ENCODE measurements around the gene HMCES.
"Not testable (repeated sequence)": the region's sequence is repeated elsewhere in the genome, so short reads cannot be mapped to it uniquely, and the experiment has no call there.

Gene HMCES

DNA sequence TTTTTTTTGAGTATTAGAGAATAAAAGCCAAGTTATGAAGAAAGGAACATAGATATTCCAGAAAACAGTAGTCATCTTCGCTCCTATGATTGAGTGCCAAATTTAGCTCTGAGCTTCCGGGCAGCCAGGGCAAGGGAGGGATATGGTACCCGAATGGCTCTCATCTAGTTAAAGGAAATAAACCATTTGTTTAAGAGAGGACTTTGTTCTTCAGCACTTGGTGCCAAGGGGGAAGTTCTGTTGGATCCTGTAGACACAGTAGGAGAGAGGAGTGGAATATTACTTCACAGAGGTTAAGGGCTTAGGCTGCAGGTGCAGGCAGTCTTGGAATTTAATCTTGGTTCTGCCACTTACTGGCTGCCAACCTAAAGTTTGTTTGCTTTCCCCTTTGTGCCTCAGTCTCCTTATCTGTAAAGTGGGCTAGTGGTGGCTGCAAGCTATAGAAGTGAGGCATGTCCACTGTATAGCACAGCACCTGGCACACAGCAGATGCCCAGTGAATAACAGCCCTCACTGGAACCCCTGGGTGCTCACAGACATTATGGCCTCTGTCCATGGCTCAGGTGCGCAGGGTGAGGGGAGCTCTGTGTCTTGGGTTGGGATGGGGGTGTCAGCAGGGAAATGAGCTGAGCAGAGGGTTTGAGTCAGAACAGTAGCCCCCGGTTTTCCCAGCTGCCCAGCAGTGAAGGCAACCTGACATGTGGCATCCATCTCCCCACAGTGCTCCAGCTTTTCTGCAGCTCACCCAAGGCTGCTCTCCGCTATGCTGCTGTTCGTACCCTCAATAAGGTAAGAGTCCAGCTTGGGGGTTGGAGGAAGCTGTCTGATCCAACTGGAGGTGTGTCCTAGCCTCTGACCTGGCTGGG lies 18.8 kb upstream of the HMCES start:
- no peak overlapping the region for H3K27ac ChIP-seq (ENCODE audit: low read depth, low read length, severe bottlenecking)
- 97 to 100% methylated on average over 6 of the region's 7 CpGs for WGBS, 2 experiments (ENCODE audit: insufficient coverage in 2 of 2)
- peaks cover 93% of the 10 kb centered on the region for H3K36me3 ChIP-seq (ENCODE audit: control insufficient read depth, insufficient read depth, low read length)

GRCh38 chr3:129260606-129261005 lies 18.1 kb upstream of the HMCES start:
- no peaks in the 10 kb centered on the region for H3K4me1 ChIP-seq (ENCODE audit: control insufficient read depth, insufficient read depth, low read length, poor library complexity, severe bottlenecking)
- no peak overlapping the region for H3K4me3 ChIP-seq (ENCODE audit: extremely low read depth, insufficient read depth, low read length, poor library complexity, severe bottlenecking)
- 95 to 99% methylated on average over 10 to 11 of the region's 11 CpGs for WGBS, 2 experiments (ENCODE audit: insufficient coverage in 2 of 2)
- no peaks in the 10 kb centered on the region for H3K9me3 ChIP-seq (ENCODE audit: control insufficient read depth, low read length)
- peaks cover 96% of the 10 kb centered on the region for H3K36me3 ChIP-seq (ENCODE audit: control insufficient read depth, insufficient read depth, low read length)
- no peak overlapping the region for H3K27ac ChIP-seq (ENCODE audit: low read depth, low read length, severe bottlenecking)

More for the DNA sequence above, 18.8 kb upstream of the HMCES start:
- Histone ChIP-seq H3K4me3 (ENCODE audit: extremely low read depth, insufficient read depth, low read length, poor library complexity, severe bottlenecking) (no peak overlapping the region), H3K4me1 (ENCODE audit: control insufficient read depth, insufficient read depth, low read length, poor library complexity, severe bottlenecking) (no peaks in the 10 kb centered on the region), H3K9me3 (ENCODE audit: control insufficient read depth, low read length) (no peaks in the 10 kb centered on the region)

- 100% methylated on average over 1 of the region's 3 CpGs; no CpG with 5 or more reads in 1 of the 2 experiments for WGBS, 2 experiments (ENCODE audit: insufficient coverage in 2 of 2)
These were observed 16.8 kb upstream of the HMCES start for GRCh38 chr3:129261894-129262293.

DNA sequence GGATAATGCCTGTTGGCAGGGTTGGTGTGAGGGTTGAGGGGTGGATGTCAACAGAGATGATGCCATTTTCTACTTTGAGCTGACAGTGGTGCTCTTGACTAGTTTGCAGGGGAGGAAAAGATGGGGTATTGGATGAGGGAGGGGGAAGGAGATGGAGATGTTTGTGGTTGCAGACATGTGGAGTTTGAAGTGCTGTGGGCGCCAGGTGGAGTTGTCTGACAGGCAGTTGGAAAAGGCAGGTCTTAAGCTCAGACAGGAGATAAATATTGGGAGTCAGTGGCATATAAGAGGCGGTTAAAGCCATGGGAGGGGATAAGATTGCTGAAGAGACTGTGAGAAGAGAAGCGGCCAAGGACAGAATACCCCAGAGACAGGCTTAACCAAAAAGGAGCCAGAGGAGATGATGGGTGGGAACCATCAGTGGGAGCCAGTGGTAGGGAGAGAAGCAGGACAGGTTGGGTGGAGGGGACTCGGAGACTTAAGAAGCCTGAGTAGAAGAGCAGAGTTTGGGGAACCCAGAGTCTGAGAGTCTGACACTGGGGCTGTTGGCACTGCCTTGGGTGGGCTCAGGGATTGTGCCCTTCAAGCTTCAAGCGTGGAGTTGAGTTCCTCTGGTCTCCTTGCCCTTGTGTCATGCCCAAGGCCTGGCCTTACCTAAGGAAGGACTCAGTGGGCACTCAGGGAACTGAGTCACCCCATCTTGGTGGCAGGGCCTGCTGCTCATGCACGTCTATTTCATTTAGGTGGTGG lies 15.3 kb upstream of the HMCES start:
- whole genome bisulfite sequencing, 2 experiments (ENCODE audit: insufficient coverage in 2 of 2) = 100% methylated on average over 6 of the region's 6 CpGs
- H3K36me3 ChIP-seq (ENCODE audit: control insufficient read depth, insufficient read depth, low read length) = peaks cover 96% of the 10 kb centered on the region

More at GRCh38 chr3:129261894-129262293, 16.8 kb upstream of the HMCES start:
- H3K4me3 ChIP-seq (ENCODE audit: extremely low read depth, insufficient read depth, low read length, poor library complexity, severe bottlenecking) = no peak overlapping the region
- peaks cover 96% of the 10 kb centered on the region for H3K36me3 ChIP-seq (ENCODE audit: control insufficient read depth, insufficient read depth, low read length)
- H3K4me1 ChIP-seq (ENCODE audit: control insufficient read depth, insufficient read depth, low read length, poor library complexity, severe bottlenecking) = no peaks in the 10 kb centered on the region
- H3K27ac ChIP-seq (ENCODE audit: low read depth, low read length, severe bottlenecking) = no peak overlapping the region
- H3K9me3 ChIP-seq (ENCODE audit: control insufficient read depth, low read length) = no peaks in the 10 kb centered on the region

GRCh38 chr3:129264994-129265393 lies 13.7 kb upstream of the HMCES start:
- not testable (repeated sequence) for H3K27ac ChIP-seq (ENCODE audit: low read depth, low read length, severe bottlenecking); H3K4me3 ChIP-seq (ENCODE audit: extremely low read depth, insufficient read depth, low read length, poor library complexity, severe bottlenecking); H3K9me3 ChIP-seq (ENCODE audit: control insufficient read depth, low read length); H3K4me1 ChIP-seq (ENCODE audit: control insufficient read depth, insufficient read depth, low read length, poor library complexity, severe bottlenecking)
- 80 to 100% methylated on average over 3 of the region's 6 CpGs for WGBS, 2 experiments (ENCODE audit: insufficient coverage in 2 of 2)
- H3K36me3 ChIP-seq (ENCODE audit: control insufficient read depth, insufficient read depth, low read length) = peaks cover 96% of the 10 kb centered on the region

More for the DNA sequence above, 15.3 kb upstream of the HMCES start:
- H3K9me3 ChIP-seq (ENCODE audit: control insufficient read depth, low read length) = no peaks in the 10 kb centered on the region
- H3K27ac ChIP-seq (ENCODE audit: low read depth, low read length, severe bottlenecking) = no peak overlapping the region
- no peak overlapping the region for H3K4me3 ChIP-seq (ENCODE audit: extremely low read depth, insufficient read depth, low read length, poor library complexity, severe bottlenecking)
- H3K4me1 ChIP-seq (ENCODE audit: control insufficient read depth, insufficient read depth, low read length, poor library complexity, severe bottlenecking) = no peaks in the 10 kb centered on the region

GRCh38 chr3:129266651-129267050 lies 12.0 kb upstream of the HMCES start:
- 100% methylated on average over 2 to 3 of the region's 4 CpGs for WGBS, 2 experiments (ENCODE audit: insufficient coverage in 2 of 2)
- peaks cover 96% of the 10 kb centered on the region for H3K36me3 ChIP-seq (ENCODE audit: control insufficient read depth, insufficient read depth, low read length)

GRCh38 chr3:129268396-129268795 lies 10.3 kb upstream of the HMCES start:
- H3K9me3 ChIP-seq (ENCODE audit: control insufficient read depth, low read length) = no peaks in the 10 kb centered on the region
- no peak overlapping the region for H3K27ac ChIP-seq (ENCODE audit: low read depth, low read length, severe bottlenecking)
- H3K4me3 ChIP-seq (ENCODE audit: extremely low read depth, insufficient read depth, low read length, poor library complexity, severe bottlenecking) = no peak overlapping the region
- peaks cover 99% of the 10 kb centered on the region for H3K36me3 ChIP-seq (ENCODE audit: control insufficient read depth, insufficient read depth, low read length)
- 92 to 100% methylated on average over 1 of the region's 4 CpGs for WGBS, 2 experiments (ENCODE audit: insufficient coverage in 2 of 2)
- H3K4me1 ChIP-seq (ENCODE audit: control insufficient read depth, insufficient read depth, low read length, poor library complexity, severe bottlenecking) = no peaks in the 10 kb centered on the region

More at GRCh38 chr3:129266651-129267050, 12.0 kb upstream of the HMCES start:
- H3K4me1 ChIP-seq (ENCODE audit: control insufficient read depth, insufficient read depth, low read length, poor library complexity, severe bottlenecking) = no peaks in the 10 kb centered on the region
- H3K9me3 ChIP-seq (ENCODE audit: control insufficient read depth, low read length) = no peaks in the 10 kb centered on the region
- H3K4me3 ChIP-seq (ENCODE audit: extremely low read depth, insufficient read depth, low read length, poor library complexity, severe bottlenecking) = no peak overlapping the region
- H3K27ac ChIP-seq (ENCODE audit: low read depth, low read length, severe bottlenecking) = no peak overlapping the region

DNA sequence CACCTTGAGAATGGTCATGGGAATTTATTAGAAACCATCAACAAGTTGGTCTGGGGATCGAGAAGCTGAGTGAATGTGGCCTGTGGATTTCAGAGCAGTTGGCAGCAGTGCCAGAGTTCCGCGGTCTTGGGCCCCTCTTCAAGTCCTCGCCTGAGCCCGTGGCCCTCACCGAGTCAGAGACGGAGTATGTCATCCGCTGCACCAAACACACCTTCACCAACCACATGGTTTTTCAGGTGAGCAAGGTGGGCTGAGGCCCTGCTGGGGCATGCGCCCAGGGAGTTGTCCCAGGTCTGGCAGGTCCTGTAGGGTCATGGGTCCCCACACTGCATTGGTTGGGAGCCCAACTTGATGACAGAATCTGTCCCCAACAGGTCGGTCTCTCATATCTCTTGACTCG lies 7.0 kb upstream of the HMCES start:
- H3K27ac ChIP-seq (ENCODE audit: low read depth, low read length, severe bottlenecking) = no peak overlapping the region
- H3K4me1 ChIP-seq (ENCODE audit: control insufficient read depth, insufficient read depth, low read length, poor library complexity, severe bottlenecking) = no peaks in the 10 kb centered on the region
- H3K4me3 ChIP-seq (ENCODE audit: extremely low read depth, insufficient read depth, low read length, poor library complexity, severe bottlenecking) = no peak overlapping the region
- H3K9me3 ChIP-seq (ENCODE audit: control insufficient read depth, low read length) = no peaks in the 10 kb centered on the region
- 93 to 100% methylated on average over 8 to 11 of the region's 11 CpGs for WGBS, 2 experiments (ENCODE audit: insufficient coverage in 2 of 2)
- peaks cover 98% of the 10 kb centered on the region for H3K36me3 ChIP-seq (ENCODE audit: control insufficient read depth, insufficient read depth, low read length)

DNA sequence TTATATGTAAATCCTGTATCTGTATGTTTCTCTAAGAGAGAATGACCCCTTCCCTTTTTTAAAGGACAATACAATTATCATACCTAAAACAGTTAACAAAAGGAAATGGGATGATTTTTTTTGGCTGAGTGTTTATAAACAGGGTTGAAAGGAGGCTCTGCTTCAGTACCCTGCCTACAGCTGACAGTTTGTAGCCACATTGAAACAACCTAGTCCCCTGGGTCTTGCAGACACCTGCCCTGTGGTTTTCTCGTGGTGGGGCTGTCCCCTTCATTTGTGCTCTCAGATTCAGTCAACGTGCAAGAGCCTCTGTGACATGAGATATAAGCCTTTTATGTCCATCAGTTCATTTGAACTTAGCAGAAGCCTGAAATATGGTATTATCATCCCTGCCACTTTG lies 2.3 kb upstream of the HMCES start:
- Histone ChIP-seq H3K4me3 (ENCODE audit: extremely low read depth, insufficient read depth, low read length, poor library complexity, severe bottlenecking) (no peak overlapping the region), H3K9me3 (ENCODE audit: control insufficient read depth, low read length) (no peaks in the 10 kb centered on the region), H3K27ac (ENCODE audit: low read depth, low read length, severe bottlenecking) (no peak overlapping the region), H3K4me1 (ENCODE audit: control insufficient read depth, insufficient read depth, low read length, poor library complexity, severe bottlenecking) (peaks cover 8% of the 10 kb centered on the region), H3K36me3 (ENCODE audit: control insufficient read depth, insufficient read depth, low read length) (peaks cover 73% of the 10 kb centered on the region)
- 80 to 90% methylated on average over 1 to 2 of the region's 2 CpGs for WGBS, 2 experiments (ENCODE audit: insufficient coverage in 2 of 2)

DNA sequence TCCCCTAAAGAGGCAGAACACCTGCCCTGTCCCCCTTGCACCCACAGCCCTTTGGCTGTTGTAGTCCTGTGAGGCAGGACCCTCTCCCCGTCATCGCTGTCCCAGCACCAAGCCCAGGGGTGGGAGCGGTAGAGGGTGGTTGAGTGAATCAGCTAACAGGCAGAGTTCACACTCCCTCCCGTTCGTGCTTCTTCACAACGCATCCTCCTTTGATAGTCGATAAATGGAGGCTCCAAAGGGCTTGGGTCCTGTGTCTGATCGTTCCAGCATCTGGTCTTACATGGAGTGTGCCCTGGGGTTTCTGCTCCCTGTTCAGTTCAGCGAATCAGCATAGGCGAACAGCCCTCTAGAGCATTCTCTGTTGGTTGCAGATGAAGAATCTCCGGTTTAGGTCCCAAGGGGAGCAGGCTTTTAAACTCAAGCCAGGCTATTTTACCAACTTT lies 820 bp upstream of the HMCES start:
- H3K27ac ChIP-seq (ENCODE audit: low read depth, low read length, severe bottlenecking) = peak overlapping the region; percentile 93
- peaks cover 70% of the 10 kb centered on the region for H3K36me3 ChIP-seq (ENCODE audit: control insufficient read depth, insufficient read depth, low read length)
- no peaks in the 10 kb centered on the region for H3K9me3 ChIP-seq (ENCODE audit: control insufficient read depth, low read length)
- 71 to 81% methylated on average over 7 to 10 of the region's 11 CpGs for WGBS, 2 experiments (ENCODE audit: insufficient coverage in 2 of 2)
- H3K4me1 ChIP-seq (ENCODE audit: control insufficient read depth, insufficient read depth, low read length, poor library complexity, severe bottlenecking) = peaks cover 8% of the 10 kb centered on the region
- H3K4me3 ChIP-seq (ENCODE audit: extremely low read depth, insufficient read depth, low read length, poor library complexity, severe bottlenecking) = peak overlapping the region; percentile 79
